H1 (cell line): ENCODE data around the gene SRI. TPM values are rescaled to one million over a fixed set of nuclear protein-coding genes. Genes with fewer than 3 reads are reported as not detected.

Experiments
- CTCF ChIA-PET: fragments of 300-600 bp; sonication (Branson Sonifier 250); formaldehyde crosslinking; loops from one replicate; lab custom pipeline; 2021; ENCODE audit not compliant: partially characterized antibody; lab: Charles Lee
- POLR2A ChIA-PET: fragments of 300-600 bp; sonication (Branson Sonifier 250); formaldehyde crosslinking; loops from one replicate; lab custom pipeline; 2021; ENCODE audit warnings: inconsistent platforms; ENCODE audit not compliant: partially characterized antibody; lab: Charles Lee
- DNase-seq, 2 experiments: peaks; one replicate each; pipeline versions ENCODE4 v3.0.0 to v3.0.0-alpha.2; 2010 to 2022; ENCODE audit warnings: low spot score in 2 of 2, low read depth in 1 of 2, mixed read lengths in 1 of 2
- FAIRE-seq: peaks from 2 replicates; lab custom pipeline; 2011; peaks lifted over from hg19 to GRCh38; lab: Jason Lieb, UNC
- H2AFZ ChIP-seq: 2 replicates; pipeline ENCODE4 v1.8.1; 2012; ENCODE audit warnings: low read length, inconsistent platforms
- H2AK5ac ChIP-seq: 2 replicates; pipeline ENCODE4 v1.6.1; 2013; ENCODE audit warnings: low read depth, low read length
- H2BK120ac ChIP-seq: replicated peaks from 2 replicates; pipeline ENCODE3; 2013; ENCODE audit warnings: low read depth, low read length, inconsistent platforms
- H2BK12ac ChIP-seq: 2 replicates; pipeline ENCODE4 v1.6.1; 2013; ENCODE audit warnings: low read depth, low read length
- H2BK15ac ChIP-seq: 2 replicates; pipeline ENCODE4 v1.6.1; 2013; ENCODE audit warnings: low read length
- H2BK20ac ChIP-seq: 2 replicates; pipeline ENCODE4 v1.6.1; 2013; ENCODE audit warnings: low read length
- H2BK5ac ChIP-seq: 2 replicates; pipeline ENCODE4 v1.6.1; 2013; ENCODE audit warnings: low read depth, low read length
- H3K14ac ChIP-seq: 2 replicates; pipeline ENCODE4 v1.6.1; 2013; ENCODE audit warnings: inconsistent platforms; ENCODE audit not compliant: insufficient read length
- H3K18ac ChIP-seq: 2 replicates; pipeline ENCODE4 v1.6.1; 2013; ENCODE audit warnings: low read length; ENCODE audit errors: extremely low read depth
- H3K23ac ChIP-seq: 2 replicates; pipeline ENCODE4 v1.6.1; 2013; ENCODE audit warnings: inconsistent platforms; ENCODE audit not compliant: insufficient read length
- H3K23me2 ChIP-seq: 2 replicates; pipeline ENCODE4 v1.6.1; 2013; ENCODE audit warnings: low read depth, low read length
- H3K27ac ChIP-seq: 2 replicates; pipeline ENCODE4 v1.6.1; 2011; ENCODE audit warnings: low read depth, low read length, inconsistent platforms
- H3K27me3 ChIP-seq, 4 experiments: replicated peaks in 1 of 4; 1 replicate in 1 of 4; 2 replicates in 3 of 4; pipeline versions ENCODE4 v1.6.1 to v1.8.1; 2011 to 2013; ENCODE audit warnings: low read length in 3 of 4, mild to moderate bottlenecking in 3 of 4, inconsistent platforms in 2 of 4, mixed read lengths in 2 of 4, moderate library complexity in 1 of 4; ENCODE audit not compliant: control insufficient read depth in 3 of 4, insufficient read depth in 3 of 4; ENCODE audit errors: extremely low read depth in 1 of 4
- H3K36me3 ChIP-seq, 4 experiments: 2 replicates each; pipeline versions ENCODE4 v1.6.1 to v1.8.1; 2011 to 2013; ENCODE audit warnings: mild to moderate bottlenecking in 4 of 4, low read length in 3 of 4, moderate library complexity in 2 of 4, control low read depth in 1 of 4, inconsistent platforms in 1 of 4; ENCODE audit not compliant: insufficient read depth in 4 of 4, control insufficient read depth in 2 of 4
- H3K4ac ChIP-seq: replicated peaks from 2 replicates; pipeline ENCODE3; 2013; ENCODE audit warnings: low read length, low read depth, mixed read lengths, inconsistent platforms; ENCODE audit not compliant: insufficient read length
- H3K4me1 ChIP-seq, 4 experiments: replicated peaks in 1 of 4; 1 replicate in 1 of 4; 2 replicates in 3 of 4; pipeline versions ENCODE4 v1.6.1 to v1.8.1; 2011 to 2013; ENCODE audit warnings: low read length in 3 of 4, inconsistent platforms in 2 of 4, mixed read lengths in 1 of 4; ENCODE audit not compliant: insufficient read depth in 4 of 4, control insufficient read depth in 3 of 4
- H3K4me2 ChIP-seq, 2 experiments: 2 replicates each; pipeline versions ENCODE4 v1.6.1 to v1.8.1; 2011 to 2013; ENCODE audit warnings: low read depth in 2 of 2, low read length in 2 of 2, control low read depth in 1 of 2, inconsistent platforms in 1 of 2, mild to moderate bottlenecking in 1 of 2; ENCODE audit not compliant: insufficient read depth in 1 of 2
- H3K4me3 ChIP-seq, 4 experiments: fragments of 200-600, 300-600 bp in 1 of 4; sonication (generic), shearing (Covaris generic), sonication (Bioruptor Twin) in 1 of 4; 2 replicates each; pipeline versions ENCODE4 v1.5.1 to v1.8.1; 2011 to 2016; ENCODE audit warnings: low read length in 4 of 4, low read depth in 3 of 4, control low read depth in 2 of 4, inconsistent platforms in 2 of 4, mild to moderate bottlenecking in 2 of 4, mixed read lengths in 1 of 4, moderate library complexity in 1 of 4; ENCODE audit not compliant: insufficient read depth in 2 of 4; ENCODE audit errors: extremely low read depth in 1 of 4
- H3K56ac ChIP-seq: replicated peaks from 2 replicates; pipeline ENCODE3; 2013; ENCODE audit warnings: low read depth, mild to moderate bottlenecking, mixed read lengths, low read length, inconsistent platforms; ENCODE audit not compliant: insufficient read length
- H3K79me1 ChIP-seq: 2 replicates; pipeline ENCODE4 v1.6.1; 2013; ENCODE audit warnings: low read depth, low read length, control low read depth
- H3K79me2 ChIP-seq, 2 experiments: 2 replicates each; pipeline versions ENCODE4 v1.6.1 to v1.8.1; 2012 to 2013; ENCODE audit warnings: low read length in 2 of 2, mild to moderate bottlenecking in 2 of 2, inconsistent platforms in 1 of 2; ENCODE audit not compliant: insufficient read depth in 2 of 2, control insufficient read depth in 1 of 2
- H3K9ac ChIP-seq, 4 experiments: replicated peaks in 1 of 4; 1 replicate in 1 of 4; 2 replicates in 3 of 4; pipeline versions ENCODE4 v1.6.1 to v1.8.1; 2011 to 2013; ENCODE audit warnings: low read depth in 3 of 4, low read length in 3 of 4, control low read depth in 2 of 4, mild to moderate bottlenecking in 2 of 4, moderate library complexity in 2 of 4, inconsistent platforms in 1 of 4; ENCODE audit errors: extremely low read depth in 1 of 4
- H3K9me3 ChIP-seq, 2 experiments: 2 replicates each; pipeline versions ENCODE4 v1.6.1 to v1.8.1; 2012 to 2013; ENCODE audit warnings: mild to moderate bottlenecking in 2 of 2, moderate library complexity in 2 of 2, control low read depth in 1 of 2, inconsistent platforms in 1 of 2, low read depth in 1 of 2, low read length in 1 of 2, mixed read lengths in 1 of 2; ENCODE audit not compliant: insufficient read depth in 2 of 2
- H4K20me1 ChIP-seq, 2 experiments: replicated peaks in 1 of 2; 2 replicates each; pipeline versions ENCODE3 to v1.8.1; 2011 to 2013; ENCODE audit warnings: inconsistent platforms in 2 of 2, low read length in 2 of 2, mild to moderate bottlenecking in 1 of 2; ENCODE audit not compliant: insufficient read depth in 2 of 2, control insufficient read depth in 1 of 2
- H4K5ac ChIP-seq: 2 replicates; pipeline ENCODE4 v1.6.1; 2013; ENCODE audit warnings: low read length, low read depth, mixed read lengths, inconsistent platforms; ENCODE audit not compliant: insufficient read length
- H4K8ac ChIP-seq: 2 replicates; pipeline ENCODE4 v1.8.0; 2013; ENCODE audit warnings: mild to moderate bottlenecking, moderate library complexity, low read length, inconsistent platforms; ENCODE audit not compliant: insufficient read depth; ENCODE audit errors: extremely low read depth
- H4K91ac ChIP-seq: replicated peaks from 2 replicates; pipeline ENCODE3; 2013; ENCODE audit warnings: low read length, mixed read lengths, inconsistent platforms; ENCODE audit not compliant: insufficient read length
- ATF3 ChIP-seq: IDR thresholded peaks from 2 replicates; pipeline ENCODE4 v1.6.1; 2011; ENCODE audit warnings: low read depth, mild to moderate bottlenecking, low read length; ENCODE audit not compliant: insufficient read depth
- EZH2 ChIP-seq: fragments of 200-600 bp; sonication (generic); IDR thresholded peaks from 2 replicates; pipeline ENCODE4 v1.7.1; 2012; ENCODE audit warnings: low read depth, mild to moderate bottlenecking, moderate library complexity, low read length, inconsistent platforms; ENCODE audit not compliant: severe bottlenecking
- MAFK ChIP-seq: IDR thresholded peaks from 2 replicates; pipeline ENCODE4 v1.6.1; 2012; ENCODE audit warnings: low read depth, mild to moderate bottlenecking, improper control_type of control experiment, low read length
- NANOG ChIP-seq: IDR thresholded peaks from 2 replicates; pipeline ENCODE4 v1.6.1; 2011; ENCODE audit warnings: low read length, low read depth, mild to moderate bottlenecking, inconsistent platforms; ENCODE audit not compliant: insufficient read depth, poor library complexity, severe bottlenecking
- POU5F1 ChIP-seq: IDR thresholded peaks from 2 replicates; pipeline ENCODE4 v1.6.1; 2011; ENCODE audit warnings: low read depth, mild to moderate bottlenecking, low read length, moderate library complexity
- RFX5 ChIP-seq: IDR thresholded peaks from 2 replicates; pipeline ENCODE4 v1.6.1; 2011; ENCODE audit warnings: low read depth, low read length, improper control_type of control experiment, borderline replicate concordance
- SAP30 ChIP-seq: fragments of 300-600 bp; sonication (generic); IDR thresholded peaks from 2 replicates; pipeline ENCODE4 v1.7.1; 2012; ENCODE audit warnings: low read length, moderate library complexity, mild to moderate bottlenecking, inconsistent platforms; ENCODE audit not compliant: insufficient read depth, insufficient replicate concordance
- SUZ12 ChIP-seq: fragments of 200-600 bp; sonication (generic); IDR thresholded peaks from 2 replicates; pipeline ENCODE4 v1.6.1; 2012; ENCODE audit warnings: mild to moderate bottlenecking, inconsistent platforms, low read length, moderate library complexity, mixed read lengths
- TEAD4 ChIP-seq: IDR thresholded peaks from 2 replicates; pipeline ENCODE4 v1.6.1; 2012; ENCODE audit warnings: low read depth, low read length, inconsistent platforms, mixed read lengths
- ZNF274 ChIP-seq: IDR thresholded peaks from 2 replicates; pipeline ENCODE4 v1.7.0; 2012; ENCODE audit warnings: low read length, borderline replicate concordance; ENCODE audit errors: extremely low read depth
- polyA plus RNA-seq, 7 experiments: library from polyadenylated mRNA; depleted of rRNA in 3 of 7; stranded (reverse) in 5 of 7; unstranded in 2 of 7; fragments of >200 nt in 5 of 7; fragments of 200-250 nt in 2 of 7; gene quantifications; 1 replicate in 5 of 7; 2 replicates in 1 of 7; 4 replicates in 1 of 7; pipeline versions ENCODE4 v1.2.1 to v1.2.3, GENCODE V29; 2011 to 2013; ENCODE audit warnings: missing spikeins in 2 of 7, mixed read lengths in 2 of 7
- total RNA-seq: library from RNA; stranded (reverse); fragmentation: NEBNext Ultra II Directional; extraction: Animal tissue kit (Norgen Biotek cat#: 25700); gene quantifications from 2 replicates; pipeline ENCODE4 v1.2.1, GENCODE V29; 2021
- TF ChIP-seq, protein P1 (sequence below), 3 experiments: IDR thresholded peaks; 1 replicate in 2 of 3; 2 replicates in 1 of 3; pipeline versions ENCODE4 v1.5.1 to v1.6.1; 2011; ENCODE audit warnings: low read length in 3 of 3, mild to moderate bottlenecking in 3 of 3, inconsistent platforms in 2 of 3, low read depth in 1 of 3, moderate library complexity in 1 of 3; ENCODE audit not compliant: insufficient read depth in 1 of 3; ENCODE audit errors: control extremely low read depth in 1 of 3

SRI gene
- total and polyA plus RNA-seq, 2 of the 8 experiments (the other 6 are each of a cell fraction or from before 2014, with no cell fraction given): 118 to 170 TPM

DNA sequence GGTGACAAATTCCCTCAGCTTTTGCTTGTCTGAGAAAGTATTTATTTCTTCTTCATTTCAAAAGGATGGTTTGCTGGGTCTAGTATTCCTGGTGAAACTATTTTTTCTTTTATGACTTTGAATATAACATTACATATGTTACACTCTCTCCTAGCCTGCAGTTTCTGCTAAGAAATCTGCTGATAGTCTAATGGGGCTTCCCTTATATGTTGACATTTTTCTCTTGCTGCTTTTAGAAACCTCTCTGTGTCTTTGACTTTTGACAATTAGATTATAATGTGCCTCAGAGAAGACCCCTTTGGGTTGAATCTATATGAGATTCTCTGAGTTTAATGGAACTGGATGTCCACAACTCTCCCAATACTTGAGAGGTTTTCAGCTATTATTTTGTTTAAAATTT, 33.8 kb upstream of the SRI start:
- CTCF ChIA-PET: interaction anchor here (0.9 to 2.6 kb wide), 2 partner anchors 10 to 566 kb away, joined by 3 to 11 read pairs; no protein-coding TSS in a partner anchor
- TF ChIP-seq EZH2 (no peak), ZNF274 (no peak), TEAD4 (no peak), NANOG (no peak), POU5F1 (no peak), ATF3 (no peak), SUZ12 (no peak), RFX5 (no peak), SAP30 (no peak), MAFK (no peak)
- TF ChIP-seq, protein P1, sequence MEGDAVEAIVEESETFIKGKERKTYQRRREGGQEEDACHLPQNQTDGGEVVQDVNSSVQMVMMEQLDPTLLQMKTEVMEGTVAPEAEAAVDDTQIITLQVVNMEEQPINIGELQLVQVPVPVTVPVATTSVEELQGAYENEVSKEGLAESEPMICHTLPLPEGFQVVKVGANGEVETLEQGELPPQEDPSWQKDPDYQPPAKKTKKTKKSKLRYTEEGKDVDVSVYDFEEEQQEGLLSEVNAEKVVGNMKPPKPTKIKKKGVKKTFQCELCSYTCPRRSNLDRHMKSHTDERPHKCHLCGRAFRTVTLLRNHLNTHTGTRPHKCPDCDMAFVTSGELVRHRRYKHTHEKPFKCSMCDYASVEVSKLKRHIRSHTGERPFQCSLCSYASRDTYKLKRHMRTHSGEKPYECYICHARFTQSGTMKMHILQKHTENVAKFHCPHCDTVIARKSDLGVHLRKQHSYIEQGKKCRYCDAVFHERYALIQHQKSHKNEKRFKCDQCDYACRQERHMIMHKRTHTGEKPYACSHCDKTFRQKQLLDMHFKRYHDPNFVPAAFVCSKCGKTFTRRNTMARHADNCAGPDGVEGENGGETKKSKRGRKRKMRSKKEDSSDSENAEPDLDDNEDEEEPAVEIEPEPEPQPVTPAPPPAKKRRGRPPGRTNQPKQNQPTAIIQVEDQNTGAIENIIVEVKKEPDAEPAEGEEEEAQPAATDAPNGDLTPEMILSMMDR (IDR thresholded peaks at IDR 0.05; ENCODE audit: control extremely low read depth in 1 of 3, insufficient read depth in 1 of 3, low read depth in 1 of 3, low read length in 3 of 3): no peak
- H4K5ac ChIP-seq: no peak overlapping the region

More for the DNA sequence above, 33.8 kb upstream of the SRI start:
- Histone ChIP-seq H3K18ac (no peak overlapping the region), H3K4me2 (no peak overlapping the region), H3K27me3 (no peaks in the 10 kb centered on the region), H3K4me3 (no peak overlapping the region), H4K91ac (no peak overlapping the region), H3K9me3 (peaks cover 3% of the 10 kb centered on the region in 2 experiments; a peak in 2 of 4 replicates), H3K23ac (no peak overlapping the region), H2BK12ac (no peak overlapping the region), H3K79me1 (no peaks in the 10 kb centered on the region), H3K4ac (no peak overlapping the region), H3K4me1 (no peaks in the 10 kb centered on the region), H4K20me1 (no peaks in the 10 kb centered on the region), H2BK15ac (no peak overlapping the region), H2AFZ (no peak overlapping the region), H3K27ac (no peak overlapping the region), H3K14ac (no peak overlapping the region), H3K9ac (no peak overlapping the region), H3K56ac (no peak overlapping the region), H3K36me3 (no peaks in the 10 kb centered on the region), H2BK120ac (no peak overlapping the region), H2AK5ac (no peak overlapping the region), H2BK5ac (no peak overlapping the region), H4K8ac (no peak overlapping the region), H2BK20ac (no peak overlapping the region), H3K23me2 (no peaks in the 10 kb centered on the region; the same call in 1 of the 2 replicates), H3K79me2 (no peaks in the 10 kb centered on the region)
- no peak for DNase-seq
- POLR2A ChIA-PET: interaction anchor here (0.6 kb wide), 1 partner anchor 9 kb away, joined by 3 read pairs; no protein-coding TSS in a partner anchor
- no peak for FAIRE-seq
